Activated T-helper 9 cell treated with anti-CD3 and anti-CD28 coated beads, Interleukin-2, amount 50 U/mL, for 16 hours (primary cell): ENCODE results near the gene CHTF8.

Source experiments
- DNase-seq: peaks from one replicate; pipeline ENCODE4 v3.0.0-alpha.2; 2020; ENCODE audit warnings: low read depth

CHTF8 gene

GRCh38 chr16:69084289-69084688 lies 48.1 kb downstream of the CHTF8 start:
- DNase-seq = no peak

- no peak for DNase-seq
Observed at GRCh38 chr16:69083306-69083941, 49.0 kb downstream of the CHTF8 start.

- DNase-seq = no peak
Observed at GRCh38 chr16:69079697-69080096, 52.7 kb downstream of the CHTF8 start.

GRCh38 chr16:69078073-69078472 lies 54.3 kb downstream of the CHTF8 start:
- DNase-seq = no peak

- no peak for DNase-seq
Observed at GRCh38 chr16:69077251-69077650, 55.1 kb downstream of the CHTF8 start.

GRCh38 chr16:69073181-69073702 lies 59.1 kb downstream of the CHTF8 start:
- no peak for DNase-seq

GRCh38 chr16:69072640-69072974 lies 59.8 kb downstream of the CHTF8 start:
- no peak for DNase-seq

- no peak for DNase-seq
Observed at GRCh38 chr16:69071036-69071435, 61.4 kb downstream of the CHTF8 start.

- DNase-seq = no peak
Observed at GRCh38 chr16:69069504-69069903, 62.9 kb downstream of the CHTF8 start.
